HCT116 (cell line): ENCODE results near the gene NKX2-2. TPM values are rescaled to one million over a fixed set of nuclear protein-coding genes. Genes with fewer than 3 reads are reported as not detected.

Source experiments
- ATAC-seq: fragments of 200-7000 bp; cut with Tn5 transposase; 2 replicates; pipeline ENCODE4 v1.9.1; 2020; ENCODE audit warnings: mild to moderate bottlenecking, moderate library complexity
- BruUV-seq: library from RNA; stranded (reverse); fragments of 400-500 nt; replicated peaks from 2 replicates; lab custom pipeline; 2021; lab: Mats Ljungman, UMichigan
- CTCF ChIA-PET: fragments of 300-600 bp; sonication (Branson Sonifier 250); formaldehyde crosslinking; loops from one replicate; lab custom pipeline; 2021; ENCODE audit warnings: antibody characterized with exemption; lab: Charles Lee
- POLR2A ChIA-PET: fragments of 300-600, 350-600 bp; sonication (Branson Sonifier 250); formaldehyde crosslinking; loops from one replicate; lab custom pipeline; 2021; ENCODE audit warnings: antibody characterized with exemption; lab: Charles Lee
- RAD21 ChIA-PET, 2 experiments: fragments of 300-600 bp; sonication (Branson Sonifier 250); formaldehyde crosslinking; loops; one replicate each; lab custom pipeline; 2023; ENCODE audit warnings: low total read pairs in 2 of 2; ENCODE audit not compliant: uncharacterized antibody in 2 of 2, unreplicated experiment in 2 of 2, low non-redundant PET in 1 of 2; lab: Charles Lee
- DNase-seq: peaks from one replicate; pipeline ENCODE4 v3.0.0-alpha.2; 2010; ENCODE audit warnings: low read depth, low spot score
- H2AFZ ChIP-seq: fragments of 200-600 bp; shearing (Covaris generic), sonication (generic); 2 replicates; pipeline ENCODE4 v1.6.1; 2017; ENCODE audit warnings: low read depth, mixed run types, mixed read lengths, antibody characterized with exemption, low read length; ENCODE audit not compliant: poor library complexity, severe bottlenecking
- H3K27ac ChIP-seq: 2 replicates; pipeline ENCODE4 v1.5.1; 2012; ENCODE audit warnings: low read depth, low read length
- H3K27me3 ChIP-seq: fragments of 200-600 bp; sonication (generic); 2 replicates; pipeline ENCODE4 v1.6.1; 2016; ENCODE audit warnings: mixed run types, low read length, mixed read lengths; ENCODE audit not compliant: insufficient read depth
- H3K36me3 ChIP-seq, 2 experiments: fragments of 200-500 bp in 1 of 2; fragments of 200-600 bp in 1 of 2; sonication (Bioruptor generic) in 1 of 2; sonication (generic) in 1 of 2; 2 replicates each; pipeline versions ENCODE4 v1.5.1 to v1.6.1; 2014 to 2016; ENCODE audit warnings: low read length in 2 of 2, inconsistent platforms in 1 of 2, mixed read lengths in 1 of 2, mixed run types in 1 of 2; ENCODE audit not compliant: insufficient read depth in 2 of 2, control insufficient read depth in 1 of 2
- H3K4me1 ChIP-seq, 2 experiments: fragments of 200-600 bp in 1 of 2; sonication (generic) in 1 of 2; 2 replicates each; pipeline versions ENCODE4 v1.5.1 to v1.6.1; 2012 to 2017; ENCODE audit warnings: low read length in 2 of 2, inconsistent platforms in 1 of 2, mild to moderate bottlenecking in 1 of 2, mixed read lengths in 1 of 2, mixed run types in 1 of 2, moderate library complexity in 1 of 2; ENCODE audit not compliant: insufficient read depth in 2 of 2, control insufficient read depth in 1 of 2
- H3K4me2 ChIP-seq: fragments of 200-600 bp; sonication (generic); 2 replicates; pipeline ENCODE4 v1.6.1; 2017; ENCODE audit warnings: mixed run types, low read length, mixed read lengths
- H3K4me3 ChIP-seq, 2 experiments: fragments of 200-600 bp in 1 of 2; sonication (generic) in 1 of 2; replicated peaks in 1 of 2; 2 replicates each; pipeline ENCODE4 v1.5.1; 2011 to 2016; ENCODE audit warnings: low read length in 2 of 2, control low read depth in 1 of 2, low read depth in 1 of 2, mild to moderate bottlenecking in 1 of 2, mixed read lengths in 1 of 2, mixed run types in 1 of 2
- H3K79me2 ChIP-seq: fragments of 200-600 bp; sonication (generic); 2 replicates; pipeline ENCODE4 v1.6.1; 2017; ENCODE audit warnings: mild to moderate bottlenecking, mixed run types, low read length, moderate library complexity, mixed read lengths; ENCODE audit not compliant: insufficient read depth
- H3K9ac ChIP-seq: fragments of 200-600 bp; sonication (generic); 2 replicates; pipeline ENCODE4 v1.6.1; 2016; ENCODE audit warnings: low read length, mixed read lengths
- H3K9me2 ChIP-seq: fragments of 200-600 bp; sonication (generic), shearing (Covaris generic); 2 replicates; pipeline ENCODE4 v1.6.1; 2017; ENCODE audit warnings: mixed run types, mild to moderate bottlenecking, moderate library complexity; ENCODE audit not compliant: insufficient read depth
- H3K9me3 ChIP-seq, 2 experiments: fragments of 200-500 bp in 1 of 2; fragments of 200-600 bp in 1 of 2; sonication (Bioruptor generic) in 1 of 2; sonication (generic) in 1 of 2; 2 replicates each; pipeline ENCODE4 v1.6.1; 2014 to 2017; ENCODE audit warnings: low read length in 2 of 2, mixed read lengths in 2 of 2, inconsistent platforms in 1 of 2, low read depth in 1 of 2, mild to moderate bottlenecking in 1 of 2, mixed run types in 1 of 2, moderate library complexity in 1 of 2; ENCODE audit not compliant: control insufficient read depth in 1 of 2, insufficient read depth in 1 of 2
- H4K20me1 ChIP-seq: fragments of 200-600 bp; sonication (generic), shearing (Covaris generic); 2 replicates; pipeline ENCODE4 v1.6.1; 2017; ENCODE audit warnings: mixed run types, mild to moderate bottlenecking, moderate library complexity; ENCODE audit not compliant: insufficient read depth
- CBX3 ChIP-seq: IDR thresholded peaks from 2 replicates; pipeline ENCODE4 v1.6.1; 2012; ENCODE audit warnings: low read depth
- intact Hi-C: fragments of 100-400 bp; cut with micrococcal nuclease; formaldehyde crosslinking; loops from 2 replicates; pipeline ENCODE4 v1.10.0; 2022
- total RNA-seq: library from RNA; stranded (reverse); gene quantifications from one replicate; pipeline ENCODE4 v1.2.1, GENCODE V29; 2021; ENCODE audit not compliant: unreplicated experiment
- TF ChIP-seq, protein P1 (sequence below): IDR thresholded peaks from 2 replicates; pipeline ENCODE4 v1.6.1; 2011; ENCODE audit warnings: mild to moderate bottlenecking, low read length, moderate library complexity; ENCODE audit not compliant: insufficient replicate concordance; ENCODE audit errors: extremely low read depth
- TF ChIP-seq, protein P2 (sequence below), 3 experiments: fragments of 200-600 bp in 1 of 3; sonication (generic) in 1 of 3; IDR thresholded peaks in 2 of 3; conservative IDR thresholded peaks in 1 of 3; 2 replicates each; pipeline ENCODE4 v1.5.1; 2012 to 2017; ENCODE audit warnings: low read depth in 2 of 3, low read length in 2 of 3, antibody characterized with exemption in 1 of 3, borderline replicate concordance in 1 of 3, control low read depth in 1 of 3, mild to moderate bottlenecking in 1 of 3, mixed read lengths in 1 of 3, mixed run types in 1 of 3, moderate library complexity in 1 of 3; ENCODE audit not compliant: insufficient read depth in 1 of 3

The NKX2-2 gene
- total RNA-seq, 1 experiment from 2014 or later: not detected

DNA sequence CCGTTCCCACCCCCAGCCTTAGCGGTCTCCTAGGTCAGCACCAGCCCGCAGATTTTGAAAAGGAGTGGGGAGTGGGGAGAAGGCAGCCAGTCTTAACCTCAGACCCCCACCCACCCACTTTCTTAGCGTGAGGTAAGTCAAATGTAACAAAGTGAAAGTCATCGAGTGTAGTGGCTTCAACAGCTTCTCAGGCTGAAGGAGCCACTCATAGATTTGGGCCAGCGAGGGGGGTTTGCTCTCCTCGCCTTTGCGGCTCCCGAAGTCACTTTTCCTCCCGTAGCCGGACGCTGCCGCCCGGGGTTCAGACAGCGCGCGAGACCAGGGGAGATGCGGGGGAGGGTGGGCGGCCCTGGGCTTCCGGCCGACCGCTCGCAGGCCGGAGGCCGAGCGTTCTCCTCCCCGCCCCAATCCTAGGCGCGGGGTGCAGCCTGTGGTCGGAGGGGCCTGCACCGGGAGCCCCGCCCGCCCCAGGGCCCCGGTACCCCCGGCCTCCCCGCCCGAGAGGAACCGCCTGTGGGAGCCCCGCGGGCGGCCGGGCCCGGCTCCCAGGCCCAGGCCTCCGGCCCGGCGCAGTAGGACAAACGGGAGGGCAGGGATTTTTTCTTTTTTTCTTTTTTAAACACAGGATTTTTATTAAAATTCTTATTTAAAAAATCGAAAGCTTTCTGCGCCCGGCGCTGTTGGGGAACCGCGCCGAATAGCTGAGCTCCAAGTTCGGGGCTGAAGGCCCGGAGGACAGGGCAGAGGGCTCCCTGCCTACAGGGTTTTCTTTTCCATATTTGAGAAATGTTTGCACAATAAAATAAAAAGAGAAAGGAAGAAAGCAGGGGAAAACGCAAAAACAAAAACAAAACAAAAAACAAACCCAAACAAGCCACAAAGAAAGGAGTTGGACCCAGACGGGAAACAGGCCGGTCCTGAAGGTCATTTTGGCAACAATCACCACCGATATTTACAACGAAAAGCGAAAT lies 3.2 kb downstream of the NKX2-2 start:
- intact Hi-C loops: no loop called here
- Histone ChIP-seq H4K20me1 (no peaks in the 10 kb centered on the region), H3K27me3 (no peaks in the 10 kb centered on the region), H3K4me2 (no peak overlapping the region), H3K4me3 (no peak overlapping the region), H3K79me2 (no peaks in the 10 kb centered on the region), H3K9me2 (no peaks in the 10 kb centered on the region), H3K9me3 (no peaks in the 10 kb centered on the region), H2AFZ (no peak overlapping the region), H3K4me1 (peaks cover 0 to 10% of the 10 kb centered on the region in 2 experiments; a peak in 2 of 4 replicates), H3K27ac (no peak overlapping the region), H3K36me3 (no peaks in the 10 kb centered on the region), H3K9ac (no peak overlapping the region)
- POLR2A ChIA-PET: no interaction called here
- RAD21 ChIA-PET: no interaction called here
- no peak for ATAC-seq
- no TSS peak for BruUV-seq
- no peak for DNase-seq
- TF ChIP-seq, protein P1, sequence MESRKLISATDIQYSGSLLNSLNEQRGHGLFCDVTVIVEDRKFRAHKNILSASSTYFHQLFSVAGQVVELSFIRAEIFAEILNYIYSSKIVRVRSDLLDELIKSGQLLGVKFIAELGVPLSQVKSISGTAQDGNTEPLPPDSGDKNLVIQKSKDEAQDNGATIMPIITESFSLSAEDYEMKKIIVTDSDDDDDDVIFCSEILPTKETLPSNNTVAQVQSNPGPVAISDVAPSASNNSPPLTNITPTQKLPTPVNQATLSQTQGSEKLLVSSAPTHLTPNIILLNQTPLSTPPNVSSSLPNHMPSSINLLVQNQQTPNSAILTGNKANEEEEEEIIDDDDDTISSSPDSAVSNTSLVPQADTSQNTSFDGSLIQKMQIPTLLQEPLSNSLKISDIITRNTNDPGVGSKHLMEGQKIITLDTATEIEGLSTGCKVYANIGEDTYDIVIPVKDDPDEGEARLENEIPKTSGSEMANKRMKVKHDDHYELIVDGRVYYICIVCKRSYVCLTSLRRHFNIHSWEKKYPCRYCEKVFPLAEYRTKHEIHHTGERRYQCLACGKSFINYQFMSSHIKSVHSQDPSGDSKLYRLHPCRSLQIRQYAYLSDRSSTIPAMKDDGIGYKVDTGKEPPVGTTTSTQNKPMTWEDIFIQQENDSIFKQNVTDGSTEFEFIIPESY: no peak
- TF ChIP-seq CBX3: no peak
- TF ChIP-seq, protein P2, sequence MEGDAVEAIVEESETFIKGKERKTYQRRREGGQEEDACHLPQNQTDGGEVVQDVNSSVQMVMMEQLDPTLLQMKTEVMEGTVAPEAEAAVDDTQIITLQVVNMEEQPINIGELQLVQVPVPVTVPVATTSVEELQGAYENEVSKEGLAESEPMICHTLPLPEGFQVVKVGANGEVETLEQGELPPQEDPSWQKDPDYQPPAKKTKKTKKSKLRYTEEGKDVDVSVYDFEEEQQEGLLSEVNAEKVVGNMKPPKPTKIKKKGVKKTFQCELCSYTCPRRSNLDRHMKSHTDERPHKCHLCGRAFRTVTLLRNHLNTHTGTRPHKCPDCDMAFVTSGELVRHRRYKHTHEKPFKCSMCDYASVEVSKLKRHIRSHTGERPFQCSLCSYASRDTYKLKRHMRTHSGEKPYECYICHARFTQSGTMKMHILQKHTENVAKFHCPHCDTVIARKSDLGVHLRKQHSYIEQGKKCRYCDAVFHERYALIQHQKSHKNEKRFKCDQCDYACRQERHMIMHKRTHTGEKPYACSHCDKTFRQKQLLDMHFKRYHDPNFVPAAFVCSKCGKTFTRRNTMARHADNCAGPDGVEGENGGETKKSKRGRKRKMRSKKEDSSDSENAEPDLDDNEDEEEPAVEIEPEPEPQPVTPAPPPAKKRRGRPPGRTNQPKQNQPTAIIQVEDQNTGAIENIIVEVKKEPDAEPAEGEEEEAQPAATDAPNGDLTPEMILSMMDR (IDR thresholded peaks at IDR 0.05 in 2 of 3, conservative IDR thresholded peaks at IDR 0.05 in 1 of 3; ENCODE audit: borderline replicate concordance in 1 of 3, insufficient read depth in 1 of 3, low read depth in 2 of 3, low read length in 2 of 3): no peak
- CTCF ChIA-PET: no interaction called here
